HepG2 (cell line): ENCODE results near the gene SYN1.

ENCODE experiments used
- FOXA1 ChIP-seq, 2 experiments: fragments of 450-650 bp in 1 of 2; sonication (generic) in 1 of 2; formaldehyde crosslinking in 1 of 2; IDR thresholded peaks; 2 replicates each; pipeline versions ENCODE4 v1.4.0 to v1.6.1; 2016 to 2020; ENCODE audit warnings: missing genetic modification reagents in 1 of 2
- RFX5 ChIP-seq: IDR thresholded peaks from 2 replicates; pipeline ENCODE4 v1.6.1; 2011; ENCODE audit warnings: low read depth, low read length, improper control_type of control experiment
- ZNF232 ChIP-seq: sonication (generic); formaldehyde crosslinking; IDR thresholded peaks from 2 replicates; pipeline ENCODE4 v1.4.0; 2020; ENCODE audit warnings: missing genetic modification reagents, borderline replicate concordance
- ZNF296 ChIP-seq: sonication (generic); formaldehyde crosslinking; conservative IDR thresholded peaks from 2 replicates; pipeline ENCODE4 v1.5.0; 2020; ENCODE audit warnings: mild to moderate bottlenecking, missing genetic modification reagents
- ZNF766 ChIP-seq: sonication (generic); formaldehyde crosslinking; IDR thresholded peaks from 2 replicates; pipeline ENCODE4 v1.5.0; 2020; ENCODE audit warnings: missing genetic modification reagents, borderline replicate concordance
- ZNF816 ChIP-seq: sonication (generic); formaldehyde crosslinking; IDR thresholded peaks from 2 replicates; pipeline ENCODE4 v1.8.0; 2022; ENCODE audit warnings: missing genetic modification reagents, mild to moderate bottlenecking, borderline replicate concordance
- TF ChIP-seq, protein P1 (sequence below), 2 experiments: sonication (generic) in 1 of 2; formaldehyde crosslinking in 1 of 2; IDR thresholded peaks; 2 replicates each; pipeline versions ENCODE4 v1.5.1 to v1.6.1; 2011 to 2020; ENCODE audit warnings: borderline replicate concordance in 1 of 2, low read depth in 1 of 2, low read length in 1 of 2, mild to moderate bottlenecking in 1 of 2, missing genetic modification reagents in 1 of 2, moderate library complexity in 1 of 2
- TF ChIP-seq, protein P2 (sequence below): sonication (generic); formaldehyde crosslinking; IDR thresholded peaks from 2 replicates; pipeline ENCODE4 v1.5.0; 2020; ENCODE audit warnings: mild to moderate bottlenecking, missing genetic modification reagents, moderate library complexity
- TF ChIP-seq, protein P3 (sequence below): sonication (generic); formaldehyde crosslinking; IDR thresholded peaks from 2 replicates; pipeline ENCODE4 v1.4.0; 2020; ENCODE audit warnings: missing genetic modification reagents
- TF ChIP-seq, protein P4 (sequence below): IDR thresholded peaks from 2 replicates; pipeline ENCODE4 v1.6.1; 2012; ENCODE audit warnings: low read length, improper control_type of control experiment

DNA sequence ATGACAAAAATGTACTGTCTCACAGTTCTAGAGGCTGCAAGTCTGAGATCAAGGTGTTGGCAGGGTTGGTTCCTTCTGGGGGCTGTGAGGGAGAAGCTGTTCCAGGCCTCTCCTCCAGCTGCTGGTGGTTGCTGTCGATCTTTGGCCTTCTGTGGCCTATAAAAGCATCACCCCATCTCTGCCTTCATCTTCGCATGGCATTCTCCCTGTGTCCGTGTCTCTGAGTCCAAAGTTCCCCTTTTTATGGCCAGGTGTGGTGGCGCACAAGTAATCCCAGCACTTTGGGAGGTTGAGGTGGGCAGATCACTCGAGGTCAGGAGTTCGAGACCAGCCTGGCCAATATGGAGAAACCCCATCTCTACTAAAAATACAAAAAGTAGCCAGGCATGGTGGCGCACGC is 90.1 kb downstream of the SYN1 start:
- no peak for TF ChIP-seq ZNF766 (CRISPR knock-in tag)
- TF ChIP-seq ZNF816 (CRISPR knock-in tag): no peak
- TF ChIP-seq, protein P1, sequence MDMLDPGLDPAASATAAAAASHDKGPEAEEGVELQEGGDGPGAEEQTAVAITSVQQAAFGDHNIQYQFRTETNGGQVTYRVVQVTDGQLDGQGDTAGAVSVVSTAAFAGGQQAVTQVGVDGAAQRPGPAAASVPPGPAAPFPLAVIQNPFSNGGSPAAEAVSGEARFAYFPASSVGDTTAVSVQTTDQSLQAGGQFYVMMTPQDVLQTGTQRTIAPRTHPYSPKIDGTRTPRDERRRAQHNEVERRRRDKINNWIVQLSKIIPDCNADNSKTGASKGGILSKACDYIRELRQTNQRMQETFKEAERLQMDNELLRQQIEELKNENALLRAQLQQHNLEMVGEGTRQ (IDR thresholded peaks at IDR 0.05; ENCODE audit: low read depth, low read length): no peak
- TF ChIP-seq, protein P1 (CRISPR knock-in tag; IDR thresholded peaks at IDR 0.05; ENCODE audit: borderline replicate concordance): no peak
- TF ChIP-seq, protein P2, sequence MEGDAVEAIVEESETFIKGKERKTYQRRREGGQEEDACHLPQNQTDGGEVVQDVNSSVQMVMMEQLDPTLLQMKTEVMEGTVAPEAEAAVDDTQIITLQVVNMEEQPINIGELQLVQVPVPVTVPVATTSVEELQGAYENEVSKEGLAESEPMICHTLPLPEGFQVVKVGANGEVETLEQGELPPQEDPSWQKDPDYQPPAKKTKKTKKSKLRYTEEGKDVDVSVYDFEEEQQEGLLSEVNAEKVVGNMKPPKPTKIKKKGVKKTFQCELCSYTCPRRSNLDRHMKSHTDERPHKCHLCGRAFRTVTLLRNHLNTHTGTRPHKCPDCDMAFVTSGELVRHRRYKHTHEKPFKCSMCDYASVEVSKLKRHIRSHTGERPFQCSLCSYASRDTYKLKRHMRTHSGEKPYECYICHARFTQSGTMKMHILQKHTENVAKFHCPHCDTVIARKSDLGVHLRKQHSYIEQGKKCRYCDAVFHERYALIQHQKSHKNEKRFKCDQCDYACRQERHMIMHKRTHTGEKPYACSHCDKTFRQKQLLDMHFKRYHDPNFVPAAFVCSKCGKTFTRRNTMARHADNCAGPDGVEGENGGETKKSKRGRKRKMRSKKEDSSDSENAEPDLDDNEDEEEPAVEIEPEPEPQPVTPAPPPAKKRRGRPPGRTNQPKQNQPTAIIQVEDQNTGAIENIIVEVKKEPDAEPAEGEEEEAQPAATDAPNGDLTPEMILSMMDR (CRISPR knock-in tag): no peak
- no peak for TF ChIP-seq FOXA1 (IDR thresholded peaks at IDR 0.05)
- no peak for TF ChIP-seq FOXA1 (CRISPR knock-in tag; IDR thresholded peaks at IDR 0.05)
- TF ChIP-seq ZNF296: no peak
- no peak for TF ChIP-seq RFX5
- TF ChIP-seq, protein P3, sequence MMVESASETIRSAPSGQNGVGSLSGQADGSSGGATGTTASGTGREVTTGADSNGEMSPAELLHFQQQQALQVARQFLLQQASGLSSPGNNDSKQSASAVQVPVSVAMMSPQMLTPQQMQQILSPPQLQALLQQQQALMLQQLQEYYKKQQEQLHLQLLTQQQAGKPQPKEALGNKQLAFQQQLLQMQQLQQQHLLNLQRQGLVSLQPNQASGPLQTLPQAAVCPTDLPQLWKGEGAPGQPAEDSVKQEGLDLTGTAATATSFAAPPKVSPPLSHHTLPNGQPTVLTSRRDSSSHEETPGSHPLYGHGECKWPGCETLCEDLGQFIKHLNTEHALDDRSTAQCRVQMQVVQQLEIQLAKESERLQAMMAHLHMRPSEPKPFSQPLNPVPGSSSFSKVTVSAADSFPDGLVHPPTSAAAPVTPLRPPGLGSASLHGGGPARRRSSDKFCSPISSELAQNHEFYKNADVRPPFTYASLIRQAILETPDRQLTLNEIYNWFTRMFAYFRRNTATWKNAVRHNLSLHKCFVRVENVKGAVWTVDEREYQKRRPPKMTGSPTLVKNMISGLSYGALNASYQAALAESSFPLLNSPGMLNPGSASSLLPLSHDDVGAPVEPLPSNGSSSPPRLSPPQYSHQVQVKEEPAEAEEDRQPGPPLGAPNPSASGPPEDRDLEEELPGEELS (CRISPR knock-in tag): no peak
- no peak for TF ChIP-seq ZNF232 (CRISPR knock-in tag)
- TF ChIP-seq, protein P4, sequence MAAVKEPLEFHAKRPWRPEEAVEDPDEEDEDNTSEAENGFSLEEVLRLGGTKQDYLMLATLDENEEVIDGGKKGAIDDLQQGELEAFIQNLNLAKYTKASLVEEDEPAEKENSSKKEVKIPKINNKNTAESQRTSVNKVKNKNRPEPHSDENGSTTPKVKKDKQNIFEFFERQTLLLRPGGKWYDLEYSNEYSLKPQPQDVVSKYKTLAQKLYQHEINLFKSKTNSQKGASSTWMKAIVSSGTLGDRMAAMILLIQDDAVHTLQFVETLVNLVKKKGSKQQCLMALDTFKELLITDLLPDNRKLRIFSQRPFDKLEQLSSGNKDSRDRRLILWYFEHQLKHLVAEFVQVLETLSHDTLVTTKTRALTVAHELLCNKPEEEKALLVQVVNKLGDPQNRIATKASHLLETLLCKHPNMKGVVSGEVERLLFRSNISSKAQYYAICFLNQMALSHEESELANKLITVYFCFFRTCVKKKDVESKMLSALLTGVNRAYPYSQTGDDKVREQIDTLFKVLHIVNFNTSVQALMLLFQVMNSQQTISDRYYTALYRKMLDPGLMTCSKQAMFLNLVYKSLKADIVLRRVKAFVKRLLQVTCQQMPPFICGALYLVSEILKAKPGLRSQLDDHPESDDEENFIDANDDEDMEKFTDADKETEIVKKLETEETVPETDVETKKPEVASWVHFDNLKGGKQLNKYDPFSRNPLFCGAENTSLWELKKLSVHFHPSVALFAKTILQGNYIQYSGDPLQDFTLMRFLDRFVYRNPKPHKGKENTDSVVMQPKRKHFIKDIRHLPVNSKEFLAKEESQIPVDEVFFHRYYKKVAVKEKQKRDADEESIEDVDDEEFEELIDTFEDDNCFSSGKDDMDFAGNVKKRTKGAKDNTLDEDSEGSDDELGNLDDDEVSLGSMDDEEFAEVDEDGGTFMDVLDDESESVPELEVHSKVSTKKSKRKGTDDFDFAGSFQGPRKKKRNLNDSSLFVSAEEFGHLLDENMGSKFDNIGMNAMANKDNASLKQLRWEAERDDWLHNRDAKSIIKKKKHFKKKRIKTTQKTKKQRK: no peak
